Neural progenitor cell (in vitro differentiated cells): ENCODE measurements around the gene PARD3B. TPM values are rescaled to one million over a fixed set of nuclear protein-coding genes. Genes with fewer than 3 reads are reported as not detected.

Source experiments
- DNase-seq: peaks from one replicate; pipeline ENCODE4 v3.0.0-alpha.2; 2016; ENCODE audit warnings: low spot score
- H2AFZ ChIP-seq: fragments of 200-600 bp; sonication (generic); replicated peaks from 2 replicates; pipeline ENCODE4 v1.6.1; 2016; ENCODE audit warnings: antibody characterized with exemption
- H3F3A ChIP-seq: fragments of 200-600 bp; sonication (generic); 2 replicates; pipeline ENCODE4 v1.6.1; 2016; ENCODE audit warnings: antibody characterized with exemption, low read depth
- H3K27ac ChIP-seq: fragments of 200-600 bp; sonication (generic); 2 replicates; pipeline ENCODE4 v1.5.1; 2016; ENCODE audit warnings: mild to moderate bottlenecking
- H3K27me3 ChIP-seq: fragments of 200-600 bp; sonication (generic); 2 replicates; pipeline ENCODE4 v1.6.1; 2016; ENCODE audit warnings: mild to moderate bottlenecking, moderate library complexity
- H3K36me3 ChIP-seq: fragments of 200-600 bp; sonication (generic); 2 replicates; pipeline ENCODE4 v1.5.1; 2016
- H3K4me1 ChIP-seq: fragments of 200-600 bp; sonication (generic); 2 replicates; pipeline ENCODE4 v1.6.1; 2016; ENCODE audit warnings: mixed run types
- H3K4me2 ChIP-seq: fragments of 200-600 bp; sonication (generic); 2 replicates; pipeline ENCODE4 v1.6.1; 2016
- H3K4me3 ChIP-seq: fragments of 200-600 bp; sonication (generic); 2 replicates; pipeline ENCODE4 v1.5.1; 2016
- H3K79me2 ChIP-seq: fragments of 200-600 bp; sonication (generic); 2 replicates; pipeline ENCODE4 v1.6.1; 2016; ENCODE audit warnings: low read depth
- H3K9ac ChIP-seq: fragments of 200-600 bp; sonication (generic); 2 replicates; pipeline ENCODE4 v1.6.1; 2016
- H3K9me3 ChIP-seq: fragments of 200-600 bp; sonication (generic); 2 replicates; pipeline ENCODE4 v1.5.1; 2016; ENCODE audit warnings: low read depth
- H4K20me1 ChIP-seq: fragments of 200-600 bp; sonication (generic); 2 replicates; pipeline ENCODE4 v1.6.1; 2016; ENCODE audit warnings: low read depth
- H3K27ac Mint-ChIP-seq: 3 replicates; pipeline ENCODE4 v1.8.0; 2021; ENCODE audit warnings: mixed read lengths
- H3K27me3 Mint-ChIP-seq: 2 replicates; pipeline ENCODE4 v1.8.0; 2022; ENCODE audit warnings: low read depth, mild to moderate bottlenecking, inconsistent platforms, moderate library complexity, mixed read lengths; ENCODE audit not compliant: insufficient read depth
- H3K36me3 Mint-ChIP-seq: 3 replicates; pipeline ENCODE4 v1.8.0; 2021; ENCODE audit warnings: mixed read lengths
- H3K4me1 Mint-ChIP-seq: 3 replicates; pipeline ENCODE4 v1.8.0; 2021; ENCODE audit warnings: mixed read lengths
- H3K4me3 Mint-ChIP-seq: 3 replicates; pipeline ENCODE4 v1.8.0; 2021; ENCODE audit warnings: mild to moderate bottlenecking, moderate library complexity, mixed read lengths
- H3K9me3 Mint-ChIP-seq: 3 replicates; pipeline ENCODE4 v1.8.0; 2020; ENCODE audit warnings: mixed read lengths
- CTCF ChIP-seq: fragments of 200-600 bp; sonication (generic); IDR thresholded peaks from 2 replicates; pipeline ENCODE4 v1.5.1; 2017; ENCODE audit warnings: antibody characterized with exemption, mild to moderate bottlenecking
- EZH2 ChIP-seq: fragments of 200-600 bp; sonication (generic); IDR thresholded peaks from 2 replicates; pipeline ENCODE4 v1.6.1; 2017; ENCODE audit warnings: antibody characterized with exemption, mild to moderate bottlenecking, moderate library complexity
- EZH2phosphoT487 ChIP-seq: fragments of 200-600 bp; sonication (generic); IDR thresholded peaks from 2 replicates; pipeline ENCODE4 v1.6.1; 2017; ENCODE audit warnings: antibody characterized with exemption
- total RNA-seq: library from RNA; depleted of rRNA; stranded (reverse); fragments of >200 nt; gene quantifications from 2 replicates; pipeline ENCODE4 v1.2.3, GENCODE V29; 2015; ENCODE audit warnings: low replicate concordance

Gene PARD3B
- total RNA-seq, 1 donor from 2014 or later = 8.4 TPM

GRCh38 chr2:204850581-204850980 lies 305.3 kb downstream of the PARD3B start:
- Histone ChIP-seq H3F3A (no peaks in the 10 kb centered on the region), H3K79me2 (no peaks in the 10 kb centered on the region), H3K36me3 (no peaks in the 10 kb centered on the region), H3K9me3 (no peaks in the 10 kb centered on the region), H4K20me1 (no peaks in the 10 kb centered on the region), H3K27ac (no peak overlapping the region), H3K4me1 (no peaks in the 10 kb centered on the region), H2AFZ (no peak overlapping the region), H3K4me2 (no peak overlapping the region), H3K27me3 (no peaks in the 10 kb centered on the region), H3K9ac (no peak overlapping the region), H3K4me3 (no peak overlapping the region)
- H3K4me3 Mint-ChIP-seq = no peak overlapping the region
- no peak for DNase-seq
- no peak overlapping the region for H3K27ac Mint-ChIP-seq
- no peaks in the 10 kb centered on the region for H3K27me3 Mint-ChIP-seq
- H3K36me3 Mint-ChIP-seq = no peaks in the 10 kb centered on the region
- TF ChIP-seq EZH2phosphoT487 (no peak), CTCF (no peak), EZH2 (no peak)
- no peaks in the 10 kb centered on the region for H3K9me3 Mint-ChIP-seq
- no peaks in the 10 kb centered on the region for H3K4me1 Mint-ChIP-seq

GRCh38 chr2:204853905-204854304 lies 308.6 kb downstream of the PARD3B start:
- H3K9me3 ChIP-seq = no peaks in the 10 kb centered on the region
- H3K4me3 ChIP-seq = no peak overlapping the region
- H4K20me1 ChIP-seq = no peaks in the 10 kb centered on the region
- no peak overlapping the region for H3K4me3 Mint-ChIP-seq
- no peaks in the 10 kb centered on the region for H3K79me2 ChIP-seq
- DNase-seq = no peak
- no peaks in the 10 kb centered on the region for H3F3A ChIP-seq
- no peaks in the 10 kb centered on the region for H3K27me3 ChIP-seq
- H3K36me3 ChIP-seq = no peaks in the 10 kb centered on the region
- no peak overlapping the region for H3K9ac ChIP-seq
- no peak overlapping the region for H2AFZ ChIP-seq
- no peaks in the 10 kb centered on the region for H3K4me1 ChIP-seq
- H3K27ac Mint-ChIP-seq = no peak overlapping the region
- no peaks in the 10 kb centered on the region for H3K27me3 Mint-ChIP-seq
- H3K36me3 Mint-ChIP-seq = no peaks in the 10 kb centered on the region
- H3K4me2 ChIP-seq = no peak overlapping the region
- no peak overlapping the region for H3K27ac ChIP-seq
- TF ChIP-seq EZH2phosphoT487 (no peak), CTCF (no peak), EZH2 (no peak)
- H3K9me3 Mint-ChIP-seq = no peaks in the 10 kb centered on the region
- no peaks in the 10 kb centered on the region for H3K4me1 Mint-ChIP-seq

- DNase-seq = no peak
- Histone ChIP-seq H3K79me2 (no peaks in the 10 kb centered on the region), H3K27ac (no peak overlapping the region), H3F3A (no peaks in the 10 kb centered on the region), H3K9me3 (no peaks in the 10 kb centered on the region), H3K9ac (no peak overlapping the region), H4K20me1 (no peaks in the 10 kb centered on the region), H2AFZ (no peak overlapping the region), H3K4me2 (no peak overlapping the region), H3K4me3 (no peak overlapping the region), H3K27me3 (no peaks in the 10 kb centered on the region), H3K4me1 (no peaks in the 10 kb centered on the region), H3K36me3 (no peaks in the 10 kb centered on the region)
- no peaks in the 10 kb centered on the region for H3K36me3 Mint-ChIP-seq
- no peaks in the 10 kb centered on the region for H3K27me3 Mint-ChIP-seq
- no peak for TF ChIP-seq CTCF
- TF ChIP-seq EZH2phosphoT487 = no peak
- no peak for TF ChIP-seq EZH2
- peaks cover 3% of the 10 kb centered on the region for H3K9me3 Mint-ChIP-seq
- H3K4me1 Mint-ChIP-seq = no peaks in the 10 kb centered on the region
- H3K27ac Mint-ChIP-seq = no peak overlapping the region
- H3K4me3 Mint-ChIP-seq = no peak overlapping the region
Observed at GRCh38 chr2:204860274-204860673, 315.0 kb downstream of the PARD3B start.

DNA sequence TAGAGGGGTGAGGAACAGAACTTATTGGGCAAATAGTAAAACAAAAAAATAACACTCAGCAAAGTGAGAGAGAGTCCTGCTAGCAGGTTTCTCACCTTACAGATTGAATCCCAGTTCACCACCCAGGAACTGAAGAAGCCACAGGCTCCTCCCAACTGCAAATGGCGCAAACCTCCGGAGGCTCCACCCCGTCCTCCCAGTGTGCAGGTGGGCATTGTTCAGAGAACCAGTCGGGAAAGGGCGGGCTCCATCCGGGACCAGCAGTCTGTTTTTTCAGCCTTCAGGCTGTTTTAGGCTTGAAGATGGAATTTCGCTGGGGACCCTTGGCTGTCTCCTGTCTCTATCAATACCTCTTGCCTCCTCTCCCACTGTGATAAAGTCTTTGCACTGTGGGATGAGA lies 317.5 kb downstream of the PARD3B start:
- no peaks in the 10 kb centered on the region for H4K20me1 ChIP-seq
- H2AFZ ChIP-seq = no peak overlapping the region
- no peaks in the 10 kb centered on the region for H3K36me3 ChIP-seq
- no peaks in the 10 kb centered on the region for H3K9me3 ChIP-seq
- TF ChIP-seq EZH2phosphoT487 = no peak
- no peak for TF ChIP-seq EZH2
- no peak for TF ChIP-seq CTCF
- H3K4me2 ChIP-seq = no peak overlapping the region
- Mint-ChIP-seq H3K36me3 (no peaks in the 10 kb centered on the region), H3K4me1 (no peaks in the 10 kb centered on the region), H3K27ac (no peak overlapping the region), H3K27me3 (no peaks in the 10 kb centered on the region), H3K9me3 (peaks cover 3% of the 10 kb centered on the region), H3K4me3 (no peak overlapping the region)
- no peak overlapping the region for H3K4me3 ChIP-seq
- H3K79me2 ChIP-seq = no peaks in the 10 kb centered on the region
- no peak for DNase-seq
- no peak overlapping the region for H3K27ac ChIP-seq
- H3K9ac ChIP-seq = no peak overlapping the region
- no peaks in the 10 kb centered on the region for H3K27me3 ChIP-seq
- H3F3A ChIP-seq = no peaks in the 10 kb centered on the region
- no peaks in the 10 kb centered on the region for H3K4me1 ChIP-seq
